Esophagus squamous epithelium (tissue), 5 donors: ENCODE measurements around the gene NCOA5. TPM values are rescaled to one million over a fixed set of nuclear protein-coding genes. Genes with fewer than 3 reads are reported as not detected.
"Not testable (repeated sequence)": the region's sequence is repeated elsewhere in the genome, so short reads cannot be mapped to it uniquely, and the experiment has no call there.

Experiments
- DNase-seq: peaks from one replicate; lab custom pipeline; 2025; lab: John Stamatoyannopoulos, UW
- H3K27ac ChIP-seq, 4 donors: fragments of 200-600 bp; sonication (generic); one replicate each; pipeline ENCODE4 v1.5.1; 2016 to 2019; ENCODE audit warnings: mild to moderate bottlenecking in 1 of 4
- H3K27me3 ChIP-seq, 4 donors: fragments of 200-600 bp; sonication (generic); 1 replicate in 3 of 4; 2 replicates in 1 of 4; pipeline versions ENCODE4 v1.5.1 to v1.6.0; 2017 to 2021; ENCODE audit warnings: antibody characterized with exemption in 1 of 4
- H3K36me3 ChIP-seq, 3 donors: fragments of 200-600 bp; sonication (generic); one replicate each; pipeline ENCODE4 v1.5.1; 2016 to 2019
- H3K4me1 ChIP-seq, 3 donors: fragments of 200-600 bp; sonication (generic); one replicate each; pipeline ENCODE4 v1.5.1; 2017 to 2019
- H3K4me3 ChIP-seq, 4 donors: fragments of 200-600 bp; sonication (generic); 1 replicate in 3 of 4; 2 replicates in 1 of 4; pipeline ENCODE4 v1.5.1; 2016 to 2019; ENCODE audit warnings: mild to moderate bottlenecking in 2 of 4, moderate library complexity in 1 of 4
- H3K9me3 ChIP-seq, 3 donors: fragments of 200-600 bp; sonication (generic); one replicate each; pipeline ENCODE4 v1.5.1; 2016 to 2019
- POLR2A ChIP-seq, 4 donors: fragments of 450-650 bp; IDR thresholded peaks; one replicate each; pipeline ENCODE4 v1.6.1; 2017; ENCODE audit warnings: antibody characterized with exemption in 4 of 4, mild to moderate bottlenecking in 4 of 4, moderate library complexity in 3 of 4
- WGBS, 2 donors: methylation state at CpG; one replicate each; pipeline ENCODE4 v1.1.5; 2018; 5-methylcytosine and 5-hydroxymethylcytosine counted together
- intact Hi-C: fragments of 100-400 bp; cut with DNase I; formaldehyde crosslinking; loops from one replicate; pipeline ENCODE4 v1.15.0; 2022
- total RNA-seq, 4 donors: library from RNA; depleted of rRNA; stranded (reverse); fragments of >200 nt; gene quantifications; one replicate each; pipeline ENCODE4 v1.1.0, GENCODE V29; 2016
- TF ChIP-seq, protein P1 (sequence below), 6 experiments: fragments of 450-650 bp in 4 of 6; fragments of 200-600 bp in 2 of 6; sonication (generic) in 2 of 6; IDR thresholded peaks; one replicate each; pipeline ENCODE4 v1.5.1; 2016 to 2019; ENCODE audit warnings: antibody characterized with exemption in 6 of 6, mild to moderate bottlenecking in 4 of 6, moderate library complexity in 4 of 6
- donor health status: DM: yes; HTN: yes; CAD: no.

NCOA5 gene
- total RNA-seq, 4 donors from 2014 or later: 20.7 to 29.8 (median 22.3) TPM

DNA sequence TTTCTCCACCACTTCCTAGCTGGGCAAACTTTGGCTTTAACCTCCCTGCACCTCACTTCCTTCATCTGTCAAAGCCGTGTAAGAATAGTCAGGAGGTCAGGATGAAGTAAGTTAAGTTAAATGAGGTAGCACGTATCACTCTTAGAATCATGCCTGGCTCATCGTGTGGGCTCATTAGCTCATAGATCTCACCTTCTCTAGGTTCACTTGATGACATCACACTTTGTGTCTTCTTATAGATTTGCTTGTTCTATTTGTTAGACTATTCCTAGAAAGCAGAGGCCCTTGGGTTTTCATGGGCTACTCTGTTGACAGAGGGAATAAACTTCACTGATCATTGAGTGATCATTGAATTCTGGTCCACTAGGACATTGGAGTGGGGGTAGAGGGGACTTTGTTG is 12.2 kb upstream of the NCOA5 start:
- H3K4me3 ChIP-seq: no peak overlapping the region
- no peaks in the 10 kb centered on the region for H3K9me3 ChIP-seq
- WGBS, 2 donors: 75 to 83% methylated on average over 3 of the region's 3 CpGs
- peaks cover 0 to 8% (median 7%) of the 10 kb centered on the region in 3 donors for H3K4me1 ChIP-seq
- no peak overlapping the region for H3K27ac ChIP-seq
- DNase-seq: no peak
- peaks cover 0 to 92% (median 1%) of the 10 kb centered on the region in 4 donors for H3K27me3 ChIP-seq
- no peaks in the 10 kb centered on the region for H3K36me3 ChIP-seq
- TF ChIP-seq POLR2A (IDR thresholded peaks at IDR 0.05): no peak
- TF ChIP-seq, protein P1, sequence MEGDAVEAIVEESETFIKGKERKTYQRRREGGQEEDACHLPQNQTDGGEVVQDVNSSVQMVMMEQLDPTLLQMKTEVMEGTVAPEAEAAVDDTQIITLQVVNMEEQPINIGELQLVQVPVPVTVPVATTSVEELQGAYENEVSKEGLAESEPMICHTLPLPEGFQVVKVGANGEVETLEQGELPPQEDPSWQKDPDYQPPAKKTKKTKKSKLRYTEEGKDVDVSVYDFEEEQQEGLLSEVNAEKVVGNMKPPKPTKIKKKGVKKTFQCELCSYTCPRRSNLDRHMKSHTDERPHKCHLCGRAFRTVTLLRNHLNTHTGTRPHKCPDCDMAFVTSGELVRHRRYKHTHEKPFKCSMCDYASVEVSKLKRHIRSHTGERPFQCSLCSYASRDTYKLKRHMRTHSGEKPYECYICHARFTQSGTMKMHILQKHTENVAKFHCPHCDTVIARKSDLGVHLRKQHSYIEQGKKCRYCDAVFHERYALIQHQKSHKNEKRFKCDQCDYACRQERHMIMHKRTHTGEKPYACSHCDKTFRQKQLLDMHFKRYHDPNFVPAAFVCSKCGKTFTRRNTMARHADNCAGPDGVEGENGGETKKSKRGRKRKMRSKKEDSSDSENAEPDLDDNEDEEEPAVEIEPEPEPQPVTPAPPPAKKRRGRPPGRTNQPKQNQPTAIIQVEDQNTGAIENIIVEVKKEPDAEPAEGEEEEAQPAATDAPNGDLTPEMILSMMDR (IDR thresholded peaks at IDR 0.05): no peak
- intact Hi-C loops: no loop called here

DNA sequence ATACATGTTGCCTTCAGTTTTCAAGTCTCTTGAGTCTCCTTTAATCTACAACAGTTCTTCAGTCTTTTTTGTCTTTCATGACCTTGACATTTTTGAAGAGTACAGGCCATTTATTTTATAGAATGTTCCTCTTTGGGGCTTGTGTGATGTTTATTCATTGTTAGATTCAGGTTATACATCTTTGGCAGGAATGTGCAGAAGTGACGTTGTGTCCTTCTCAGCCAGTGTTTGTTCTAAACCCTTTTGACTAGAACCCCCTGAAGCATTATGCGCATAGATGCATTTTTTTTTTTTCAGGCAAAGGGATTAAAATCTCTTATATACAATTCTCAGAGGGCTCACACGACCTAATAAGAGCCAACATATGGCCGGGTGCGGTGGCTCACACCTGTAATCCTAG is 11.2 kb upstream of the NCOA5 start:
- Histone ChIP-seq H3K4me1 (peaks cover 0 to 8% (median 7%) of the 10 kb centered on the region in 3 donors), H3K27ac (no peak overlapping the region), H3K9me3 (no peaks in the 10 kb centered on the region), H3K36me3 (no peaks in the 10 kb centered on the region), H3K4me3 (no peak overlapping the region), H3K27me3 (peaks cover 0 to 82% (median 1%) of the 10 kb centered on the region in 4 donors)
- DNase-seq: no peak
- TF ChIP-seq, protein P1 (IDR thresholded peaks at IDR 0.05): no peak
- no peak for TF ChIP-seq POLR2A (IDR thresholded peaks at IDR 0.05)
- intact Hi-C loops: no loop called here
- 51 to 54% methylated on average over 3 to 5 of the region's 5 CpGs for WGBS, 2 donors

DNA sequence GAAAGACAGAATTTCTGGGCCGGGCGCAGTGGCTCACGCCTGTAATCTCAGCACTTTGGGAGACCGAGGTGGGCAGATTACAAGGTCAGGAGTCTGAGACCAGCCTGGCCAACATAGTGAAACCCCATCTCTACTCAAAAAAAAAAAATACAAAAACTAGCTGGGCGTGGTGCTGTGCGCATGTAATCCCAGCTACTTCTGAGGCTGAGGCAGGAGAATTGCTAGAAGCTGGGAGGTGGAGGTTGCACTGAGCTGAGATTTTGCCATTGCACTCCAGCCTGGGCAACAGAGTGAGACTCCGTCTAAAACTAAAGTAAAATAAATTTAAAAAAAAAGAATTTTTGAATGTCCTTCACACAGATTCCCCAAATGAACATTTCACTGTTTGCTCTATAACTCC is 10.7 kb upstream of the NCOA5 start:
- H3K4me1 ChIP-seq, H3K27ac ChIP-seq, H3K36me3 ChIP-seq, DNase-seq, H3K9me3 ChIP-seq, H3K4me3 ChIP-seq, intact Hi-C loops: not testable (repeated sequence)
- WGBS, 2 donors: 70 to 77% methylated on average over 7 of the region's 7 CpGs
- peaks cover 0 to 77% (median 1%) of the 10 kb centered on the region in 4 donors for H3K27me3 ChIP-seq

DNA sequence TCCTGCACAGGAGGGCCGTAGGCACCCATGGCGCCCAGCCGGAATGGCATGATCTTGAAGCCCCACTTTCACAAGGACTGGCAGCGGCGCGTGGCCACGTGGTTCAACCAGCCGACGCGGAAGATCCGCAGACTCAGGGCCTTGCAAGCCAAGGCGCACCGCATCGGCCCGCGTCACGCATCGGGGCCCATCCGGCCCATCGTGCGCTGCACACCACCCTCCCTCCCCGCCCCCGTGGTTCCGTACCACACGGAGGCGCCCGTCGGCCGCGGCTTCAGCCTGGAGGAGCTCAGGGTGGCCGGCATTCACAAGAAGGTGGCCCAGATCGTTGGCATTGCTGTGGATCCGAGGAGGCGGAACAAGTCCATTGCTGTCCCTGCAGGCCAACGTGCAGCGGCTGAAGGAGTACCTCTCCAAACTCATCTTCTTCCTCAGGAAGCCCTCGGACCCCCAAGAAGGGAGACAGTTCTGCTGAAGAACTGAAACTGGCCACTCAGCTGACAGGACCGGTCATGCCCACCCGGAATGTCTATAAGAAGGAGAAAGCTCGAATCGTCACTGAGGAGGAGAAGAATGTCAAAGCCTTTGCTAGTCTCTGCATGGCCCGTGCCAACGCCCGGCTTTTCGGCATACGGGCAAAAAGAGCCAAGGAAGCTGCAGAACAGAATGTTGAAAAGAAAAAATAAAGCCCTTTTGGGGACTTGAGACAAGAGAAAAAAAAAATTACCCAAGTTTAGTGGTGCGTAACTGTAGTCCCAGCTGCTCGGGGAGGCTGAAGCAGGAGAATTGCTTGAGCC is 9.9 kb upstream of the NCOA5 start:
- no peaks in the 10 kb centered on the region for H3K9me3 ChIP-seq
- no peak for DNase-seq
- peaks cover 0 to 8% (median 7%) of the 10 kb centered on the region in 3 donors for H3K4me1 ChIP-seq
- H3K36me3 ChIP-seq: no peaks in the 10 kb centered on the region
- intact Hi-C loops: no loop called here
- H3K27ac ChIP-seq: no peak overlapping the region
- TF ChIP-seq, protein P1 (IDR thresholded peaks at IDR 0.05): no peak
- TF ChIP-seq POLR2A (IDR thresholded peaks at IDR 0.05): no peak
- H3K4me3 ChIP-seq: peak overlapping the region in 1 of 4 donors; percentile 26
- peaks cover 0 to 69% (median 1%) of the 10 kb centered on the region in 4 donors for H3K27me3 ChIP-seq
- 35 to 48% methylated on average over 18 to 27 of the region's 48 CpGs for WGBS, 2 donors

GRCh38 chr20:46093531-46093930 is 3.8 kb upstream of the NCOA5 start:
- intact Hi-C loops: no loop called here
- TF ChIP-seq, protein P1 (IDR thresholded peaks at IDR 0.05): no peak
- no peak for TF ChIP-seq POLR2A (IDR thresholded peaks at IDR 0.05)
- 69% methylated on average over 2 of the region's 2 CpGs for WGBS, 2 donors
- Histone ChIP-seq H3K9me3 (no peaks in the 10 kb centered on the region), H3K4me3 (no peak overlapping the region), H3K4me1 (peaks cover 0 to 14% (median 6%) of the 10 kb centered on the region in 3 donors), H3K27me3 (peaks cover 0 to 10% (median 1%) of the 10 kb centered on the region in 4 donors), H3K36me3 (no peaks in the 10 kb centered on the region), H3K27ac (no peak overlapping the region)
- DNase-seq: no peak

DNA sequence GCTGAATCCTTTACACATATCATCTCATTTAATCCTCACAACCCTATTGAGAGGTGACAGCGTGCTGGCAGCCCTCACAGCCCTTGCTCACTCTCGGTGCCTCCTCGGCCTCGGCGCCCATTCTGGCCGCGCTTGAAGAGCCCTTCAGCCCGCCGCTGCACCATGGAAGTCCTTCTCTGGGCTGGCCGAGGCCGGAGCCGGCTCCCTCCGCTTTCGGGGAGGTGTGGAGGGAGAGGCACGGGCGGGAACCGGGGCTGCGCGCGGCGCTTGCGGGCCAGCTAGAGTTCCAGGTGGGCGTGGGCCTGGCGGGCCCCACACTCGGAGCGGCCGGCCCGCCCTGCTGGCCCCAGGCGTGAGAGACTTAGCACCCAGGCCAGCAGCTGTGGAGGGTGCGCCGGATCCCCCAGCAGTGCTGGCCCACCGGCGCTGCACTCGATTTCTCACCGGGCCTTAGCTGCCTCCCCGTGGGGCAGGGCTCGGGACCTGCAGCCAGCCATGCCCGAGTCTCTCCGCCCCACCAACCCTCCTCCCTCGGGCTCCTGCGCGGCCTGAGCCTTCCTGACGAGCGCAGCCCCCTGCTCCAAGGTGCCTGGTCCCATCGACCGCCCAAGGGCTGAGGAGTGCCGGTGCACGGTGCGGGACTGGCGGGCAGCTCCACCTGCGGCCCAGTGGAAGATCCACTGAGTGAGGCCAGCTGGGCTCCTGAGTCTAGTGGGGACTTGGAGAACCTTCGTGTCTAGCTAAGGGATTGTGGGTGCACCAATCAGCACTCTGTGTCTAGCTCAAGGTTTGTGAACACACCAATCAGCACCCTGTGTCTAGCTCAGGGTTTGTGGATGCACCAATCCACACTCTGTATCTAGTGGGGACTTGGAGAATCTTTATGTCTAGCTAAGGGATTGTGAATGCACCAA is 2.1 kb upstream of the NCOA5 start:
- 89 to 100% methylated on average over 1 to 12 of the region's 52 CpGs for WGBS, 2 donors
- intact Hi-C loops, H3K36me3 ChIP-seq, H3K27me3 ChIP-seq, H3K4me3 ChIP-seq, H3K9me3 ChIP-seq, H3K27ac ChIP-seq, DNase-seq: not testable (repeated sequence)
- peaks cover 0 to 30% (median 23%) of the 10 kb centered on the region in 3 donors for H3K4me1 ChIP-seq
